Measurements from ENCODE around the gene PTPRCAP.

PTPRCAP gene

GRCh38 chr11:67423891-67424613, 13.4 kb downstream of the PTPRCAP start:
- DNase-seq: no peak

GRCh38 chr11:67423466-67423865, 14.0 kb downstream of the PTPRCAP start:
- DNase-seq: no peak

- DNase-seq: no peak
These were observed 14.6 kb downstream of the PTPRCAP start for GRCh38 chr11:67422891-67423290.

- DNase-seq: no peak
These were observed 16.0 kb downstream of the PTPRCAP start for GRCh38 chr11:67421430-67422031.

GRCh38 chr11:67420646-67421429, 16.6 kb downstream of the PTPRCAP start:
- DNase-seq: peak; percentile 57

GRCh38 chr11:67420147-67420645, 17.3 kb downstream of the PTPRCAP start:
- no peak for DNase-seq

GRCh38 chr11:67419325-67420049, 18.0 kb downstream of the PTPRCAP start:
- no peak for DNase-seq

- DNase-seq: no peak
These were observed 18.8 kb downstream of the PTPRCAP start for GRCh38 chr11:67418476-67419281.

GRCh38 chr11:67417425-67417824, 20.1 kb downstream of the PTPRCAP start:
- no peak for DNase-seq

GRCh38 chr11:67416416-67417335, 20.8 kb downstream of the PTPRCAP start:
- no peak for DNase-seq

GRCh38 chr11:67415501-67416304, 21.8 kb downstream of the PTPRCAP start, which contains the start of gene CARNS1:
Gene CARNS1, plus strand, starts transcription at chr11:67415678. Its CDS starts 522 bp downstream, at chr11:67416200.
- no peak for DNase-seq

- no peak for DNase-seq
These were observed 24.1 kb downstream of the PTPRCAP start for GRCh38 chr11:67413266-67413849.

GRCh38 chr11:67412495-67413179, 24.8 kb downstream of the PTPRCAP start:
- DNase-seq: no peak

GRCh38 chr11:67411785-67412152, 25.7 kb downstream of the PTPRCAP start:
- no peak for DNase-seq

GRCh38 chr11:67410984-67411784, 26.3 kb downstream of the PTPRCAP start:
- no peak for DNase-seq

- no peak for DNase-seq
These were observed 27.1 kb downstream of the PTPRCAP start for GRCh38 chr11:67410369-67410831.

- DNase-seq: no peak
These were observed 27.6 kb downstream of the PTPRCAP start for GRCh38 chr11:67409781-67410368.

- no peak for DNase-seq
These were observed 28.2 kb downstream of the PTPRCAP start for GRCh38 chr11:67409261-67409666.

All from NCI-H187 treated with DMSO at 0.1 percent for 48 hours (cell line).